Fibroblast of lung (primary cell): Measurements from ENCODE around the gene ZNF385A. TPM values are rescaled to one million over a fixed set of nuclear protein-coding genes. Genes with fewer than 3 reads are reported as not detected.

Experiments
- DNase-seq, 2 donors: peaks; one replicate each; pipeline versions ENCODE4 v3.0.0 to v3.0.0-alpha.2; 2010; ENCODE audit warnings: low read depth in 2 of 2
- H2AFZ ChIP-seq: 2 replicates; pipeline ENCODE4 v1.5.1; 2012; ENCODE audit warnings: low read length, control low read depth, inconsistent platforms
- H3K27ac ChIP-seq: 2 replicates; pipeline ENCODE4 v1.5.1; 2011; ENCODE audit warnings: low read length, control low read depth; ENCODE audit not compliant: insufficient read depth
- H3K27me3 ChIP-seq: 2 replicates; pipeline ENCODE4 v1.5.1; 2011; ENCODE audit warnings: mild to moderate bottlenecking, low read length; ENCODE audit not compliant: control insufficient read depth, insufficient read depth
- H3K36me3 ChIP-seq: 2 replicates; pipeline ENCODE4 v1.5.1; 2011; ENCODE audit warnings: low read length; ENCODE audit not compliant: control insufficient read depth, insufficient read depth
- H3K4me1 ChIP-seq: 2 replicates; pipeline ENCODE4 v1.5.1; 2011; ENCODE audit warnings: low read length; ENCODE audit not compliant: control insufficient read depth, insufficient read depth; ENCODE audit errors: extremely low read depth
- H3K4me2 ChIP-seq: 2 replicates; pipeline ENCODE4 v1.5.1; 2011; ENCODE audit warnings: low read length, control low read depth; ENCODE audit not compliant: insufficient read depth; ENCODE audit errors: extremely low read depth
- H3K4me3 ChIP-seq, 4 experiments: fragments of 200-600 bp in 1 of 4; sonication (generic) in 1 of 4; replicated peaks in 1 of 4; 2 replicates each; pipeline ENCODE4 v1.5.1; 2011 to 2016; ENCODE audit warnings: low read length in 4 of 4, low read depth in 3 of 4, mild to moderate bottlenecking in 3 of 4, control low read depth in 2 of 4, inconsistent platforms in 1 of 4, mixed read lengths in 1 of 4; ENCODE audit not compliant: insufficient read depth in 1 of 4; ENCODE audit errors: control extremely low read depth in 1 of 4
- H3K79me2 ChIP-seq: 2 replicates; pipeline ENCODE4 v1.5.1; 2012; ENCODE audit warnings: mild to moderate bottlenecking, low read length, inconsistent platforms; ENCODE audit not compliant: control insufficient read depth, insufficient read depth
- H3K9ac ChIP-seq: 2 replicates; pipeline ENCODE4 v1.5.1; 2011; ENCODE audit warnings: mild to moderate bottlenecking, low read length, control low read depth; ENCODE audit not compliant: insufficient read depth
- H3K9me3 ChIP-seq: 2 replicates; pipeline ENCODE4 v1.5.1; 2012; ENCODE audit warnings: low read depth, low read length; ENCODE audit not compliant: control insufficient read depth, insufficient read depth
- H4K20me1 ChIP-seq: 2 replicates; pipeline ENCODE4 v1.5.1; 2011; ENCODE audit warnings: low read length; ENCODE audit not compliant: control insufficient read depth, insufficient read depth; ENCODE audit errors: extremely low read depth
- EZH2 ChIP-seq: IDR thresholded peaks from 2 replicates; pipeline ENCODE4 v1.5.1; 2012; ENCODE audit warnings: low read length, control low read depth, mild to moderate bottlenecking; ENCODE audit errors: missing control alignments
- polyA plus RNA-seq, 2 donors: library from polyadenylated mRNA; depleted of rRNA in 1 of 2; stranded (reverse) in 1 of 2; unstranded in 1 of 2; fragments of >200 nt; gene quantifications; 2 replicates each; pipeline ENCODE4 v1.2.1, GENCODE V29; 2011 to 2012; ENCODE audit warnings: missing spikeins in 1 of 2
- total RNA-seq: library from RNA; depleted of rRNA; stranded (reverse); fragments of >200 nt; gene quantifications from 2 replicates; pipeline ENCODE4 v1.2.1, GENCODE V29; 2014
- TF ChIP-seq, protein P1 (sequence below), 2 donors: IDR thresholded peaks in 1 of 2; conservative IDR thresholded peaks in 1 of 2; 1 replicate in 1 of 2; 2 replicates in 1 of 2; pipeline ENCODE4 v1.5.1; 2011 to 2012; ENCODE audit warnings: low read length in 2 of 2, control low read depth in 1 of 2, inconsistent platforms in 1 of 2, low read depth in 1 of 2, mild to moderate bottlenecking in 1 of 2

The ZNF385A gene
- total and polyA plus RNA-seq, 2 donors (not counting 1 experiment from before 2014, with no cell fraction given), result 0.69 to 3.3 TPM

- H3K9ac ChIP-seq, result peak overlapping the region; percentile 5
- peak overlapping the region; percentile 23 for H3K27ac ChIP-seq
These were observed 15.6 kb downstream of the ZNF385A start for GRCh38 chr12:54368709-54369596.

DNA sequence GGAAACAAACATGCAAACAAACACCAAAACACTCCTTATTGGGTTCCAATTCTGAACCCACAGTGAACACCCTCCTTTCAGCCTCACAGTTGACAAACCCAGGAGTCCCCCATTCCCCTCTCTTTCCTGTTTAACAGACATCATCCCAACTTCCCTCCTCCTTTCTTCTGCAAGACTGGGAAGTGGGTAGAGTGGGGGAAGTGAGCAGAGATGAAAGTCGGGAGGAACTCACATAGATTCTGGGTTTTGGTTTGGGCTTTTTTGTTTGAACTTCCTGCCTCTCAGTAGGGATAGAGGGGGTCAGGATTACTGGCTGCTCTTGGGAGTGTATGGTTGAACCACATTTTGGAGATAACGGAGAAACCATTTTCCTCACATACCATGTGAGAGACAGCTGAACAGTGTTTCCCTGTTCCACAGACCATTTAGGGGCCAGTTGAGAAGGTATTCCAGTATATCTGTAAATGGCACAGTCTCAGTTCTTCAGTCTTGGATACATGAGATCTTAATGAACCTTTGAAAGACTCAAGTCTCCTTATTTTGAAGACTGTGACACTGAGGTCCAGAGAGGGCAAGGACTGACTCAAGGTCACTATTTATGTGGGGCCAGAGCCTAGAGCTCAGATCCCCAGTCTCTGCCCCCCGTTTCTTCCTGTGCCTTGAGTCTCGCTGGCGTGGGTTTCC is 16.4 kb downstream of the ZNF385A start:
- H2AFZ ChIP-seq, result peak overlapping the region; percentile 83

More at GRCh38 chr12:54368709-54369596, 15.6 kb downstream of the ZNF385A start:
- peak; percentile 77 to 89 for DNase-seq
- H3K79me2 ChIP-seq, result no peaks in the 10 kb centered on the region
- H3K4me1 ChIP-seq, result peaks cover 17% of the 10 kb centered on the region
- no peaks in the 10 kb centered on the region for H3K36me3 ChIP-seq
- H3K4me2 ChIP-seq, result peak overlapping the region; percentile 88
- H4K20me1 ChIP-seq, result no peaks in the 10 kb centered on the region
- H3K4me3 ChIP-seq, result peak overlapping the region; percentile 29 to 48 (median 33)
- H3K27me3 ChIP-seq, result no peaks in the 10 kb centered on the region
- H3K9me3 ChIP-seq, result no peaks in the 10 kb centered on the region
- H2AFZ ChIP-seq, result peak overlapping the region; percentile 83
- no peak for TF ChIP-seq EZH2
- TF ChIP-seq, protein P1, sequence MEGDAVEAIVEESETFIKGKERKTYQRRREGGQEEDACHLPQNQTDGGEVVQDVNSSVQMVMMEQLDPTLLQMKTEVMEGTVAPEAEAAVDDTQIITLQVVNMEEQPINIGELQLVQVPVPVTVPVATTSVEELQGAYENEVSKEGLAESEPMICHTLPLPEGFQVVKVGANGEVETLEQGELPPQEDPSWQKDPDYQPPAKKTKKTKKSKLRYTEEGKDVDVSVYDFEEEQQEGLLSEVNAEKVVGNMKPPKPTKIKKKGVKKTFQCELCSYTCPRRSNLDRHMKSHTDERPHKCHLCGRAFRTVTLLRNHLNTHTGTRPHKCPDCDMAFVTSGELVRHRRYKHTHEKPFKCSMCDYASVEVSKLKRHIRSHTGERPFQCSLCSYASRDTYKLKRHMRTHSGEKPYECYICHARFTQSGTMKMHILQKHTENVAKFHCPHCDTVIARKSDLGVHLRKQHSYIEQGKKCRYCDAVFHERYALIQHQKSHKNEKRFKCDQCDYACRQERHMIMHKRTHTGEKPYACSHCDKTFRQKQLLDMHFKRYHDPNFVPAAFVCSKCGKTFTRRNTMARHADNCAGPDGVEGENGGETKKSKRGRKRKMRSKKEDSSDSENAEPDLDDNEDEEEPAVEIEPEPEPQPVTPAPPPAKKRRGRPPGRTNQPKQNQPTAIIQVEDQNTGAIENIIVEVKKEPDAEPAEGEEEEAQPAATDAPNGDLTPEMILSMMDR (conservative IDR thresholded peaks at IDR 0.05 in 1 of 2, IDR thresholded peaks at IDR 0.05 in 1 of 2; ENCODE audit: low read depth in 1 of 2, low read length in 2 of 2), result peak; percentile 93

More for the DNA sequence above, 16.4 kb downstream of the ZNF385A start:
- H3K9me3 ChIP-seq, result no peaks in the 10 kb centered on the region
- H3K36me3 ChIP-seq, result no peaks in the 10 kb centered on the region
- peaks cover 17% of the 10 kb centered on the region for H3K4me1 ChIP-seq
- H3K9ac ChIP-seq, result no peak overlapping the region
- H4K20me1 ChIP-seq, result no peaks in the 10 kb centered on the region
- TF ChIP-seq EZH2, result no peak
- TF ChIP-seq, protein P1 (conservative IDR thresholded peaks at IDR 0.05 in 1 of 2, IDR thresholded peaks at IDR 0.05 in 1 of 2; ENCODE audit: low read depth in 1 of 2, low read length in 2 of 2), result no peak
- H3K27ac ChIP-seq, result no peak overlapping the region
- H3K4me3 ChIP-seq, result no peak overlapping the region
- peak overlapping the region; percentile 83 for H3K4me2 ChIP-seq
- no peaks in the 10 kb centered on the region for H3K79me2 ChIP-seq
- DNase-seq, result no peak
- H3K27me3 ChIP-seq, result no peaks in the 10 kb centered on the region
